H9 (cell line): ENCODE measurements around the gene RNF208. TPM values are rescaled to one million over a fixed set of nuclear protein-coding genes. Genes with fewer than 3 reads are reported as not detected.
"Not testable (repeated sequence)": the region's sequence is repeated elsewhere in the genome, so short reads cannot be mapped to it uniquely, and the experiment has no call there.

Source experiments
- DNase-seq: peaks from one replicate; pipeline ENCODE4 v3.0.0-alpha.2; 2017
- H2AFZ ChIP-seq: one replicate; pipeline ENCODE4 v1.6.1; 2013; ENCODE audit warnings: mild to moderate bottlenecking, low read length, control low read depth, moderate library complexity
- H2AK5ac ChIP-seq: 2 replicates; pipeline ENCODE4 v1.6.1; 2013; ENCODE audit warnings: low read length, control low read depth, mixed read lengths; ENCODE audit not compliant: insufficient read length
- H2BK120ac ChIP-seq: one replicate; pipeline ENCODE4 v1.6.1; 2013; ENCODE audit warnings: low read depth, mild to moderate bottlenecking, low read length, control low read depth, inconsistent platforms; ENCODE audit not compliant: poor library complexity, severe bottlenecking
- H2BK12ac ChIP-seq: 2 replicates; pipeline ENCODE4 v1.6.1; 2013; ENCODE audit warnings: low read length, control low read depth, mixed read lengths, low read depth; ENCODE audit not compliant: insufficient read length
- H2BK15ac ChIP-seq: 2 replicates; pipeline ENCODE4 v1.6.1; 2013; ENCODE audit warnings: low read depth, low read length, control low read depth
- H2BK20ac ChIP-seq: one replicate; pipeline ENCODE4 v1.6.1; 2013; ENCODE audit warnings: low read depth, mild to moderate bottlenecking, low read length, control low read depth, inconsistent platforms; ENCODE audit not compliant: poor library complexity, severe bottlenecking
- H2BK5ac ChIP-seq: 2 replicates; pipeline ENCODE4 v1.6.1; 2013; ENCODE audit warnings: low read length, control low read depth, mixed read lengths; ENCODE audit not compliant: insufficient read length
- H3K14ac ChIP-seq: 2 replicates; pipeline ENCODE4 v1.6.1; 2013; ENCODE audit warnings: low read length, control low read depth; ENCODE audit not compliant: insufficient read depth
- H3K18ac ChIP-seq: 2 replicates; pipeline ENCODE4 v1.6.1; 2013; ENCODE audit warnings: low read depth, mild to moderate bottlenecking, mixed read lengths, low read length, control low read depth; ENCODE audit not compliant: insufficient read length
- H3K23ac ChIP-seq: 2 replicates; pipeline ENCODE4 v1.6.1; 2013; ENCODE audit warnings: low read length, control low read depth, mixed read lengths, low read depth; ENCODE audit not compliant: insufficient read length
- H3K23me2 ChIP-seq: 2 replicates; pipeline ENCODE4 v1.6.1; 2013; ENCODE audit warnings: low read depth, mild to moderate bottlenecking, mixed read lengths, low read length, control low read depth; ENCODE audit not compliant: insufficient read length, poor library complexity, severe bottlenecking
- H3K27ac ChIP-seq: 2 replicates; pipeline ENCODE4 v1.5.1; 2013; ENCODE audit warnings: low read length, control low read depth, mixed read lengths, low read depth; ENCODE audit not compliant: insufficient read length
- H3K27me3 ChIP-seq: 2 replicates; pipeline ENCODE4 v1.6.1; 2013; ENCODE audit warnings: low read length, control low read depth, inconsistent platforms; ENCODE audit not compliant: insufficient read depth
- H3K4ac ChIP-seq: 2 replicates; pipeline ENCODE4 v1.6.1; 2013; ENCODE audit warnings: low read depth, mild to moderate bottlenecking, control low read depth, inconsistent platforms, low read length, moderate library complexity
- H3K4me1 ChIP-seq: 2 replicates; pipeline ENCODE4 v1.6.1; 2013; ENCODE audit warnings: low read length, control low read depth, inconsistent platforms; ENCODE audit not compliant: insufficient read depth
- H3K4me2 ChIP-seq: 2 replicates; pipeline ENCODE4 v1.6.1; 2013; ENCODE audit warnings: low read length, control low read depth, mixed read lengths; ENCODE audit not compliant: insufficient read length, insufficient read depth
- H3K56ac ChIP-seq: 2 replicates; pipeline ENCODE4 v1.6.1; 2013; ENCODE audit warnings: low read depth, mild to moderate bottlenecking, mixed read lengths, low read length, control low read depth; ENCODE audit not compliant: insufficient read length
- H3K79me1 ChIP-seq: 2 replicates; pipeline ENCODE4 v1.6.1; 2013; ENCODE audit warnings: low read depth, mild to moderate bottlenecking, moderate library complexity, low read length, control low read depth, inconsistent platforms; ENCODE audit not compliant: insufficient read depth, poor library complexity, severe bottlenecking
- H3K79me2 ChIP-seq: 2 replicates; pipeline ENCODE4 v1.6.1; 2013; ENCODE audit warnings: low read length, control low read depth, inconsistent platforms; ENCODE audit not compliant: insufficient read depth
- H3K9ac ChIP-seq: 2 replicates; pipeline ENCODE4 v1.6.1; 2013; ENCODE audit warnings: low read length, control low read depth, mixed read lengths; ENCODE audit not compliant: insufficient read length; ENCODE audit errors: extremely low read depth
- H3K9me3 ChIP-seq: one replicate; pipeline ENCODE4 v1.6.1; 2013; ENCODE audit warnings: low read depth, low read length, inconsistent platforms; ENCODE audit not compliant: control insufficient read depth
- H3T11ph ChIP-seq: one replicate; pipeline ENCODE4 v1.6.1; 2013; ENCODE audit warnings: mild to moderate bottlenecking, low read length, control low read depth, inconsistent platforms
- H4K20me1 ChIP-seq: one replicate; pipeline ENCODE4 v1.6.1; 2013; ENCODE audit not compliant: control insufficient read depth, insufficient read length, insufficient read depth
- H4K5ac ChIP-seq: 2 replicates; pipeline ENCODE4 v1.6.1; 2013; ENCODE audit warnings: low read depth, mild to moderate bottlenecking, mixed read lengths, low read length, control low read depth; ENCODE audit not compliant: insufficient read length
- H4K8ac ChIP-seq: replicated peaks from 2 replicates; pipeline ENCODE4 v1.6.1; 2013; ENCODE audit warnings: low read length, control low read depth, mixed read lengths, low read depth; ENCODE audit not compliant: insufficient read length
- H4K91ac ChIP-seq: 2 replicates; pipeline ENCODE4 v1.6.1; 2013; ENCODE audit warnings: low read depth, mild to moderate bottlenecking, moderate library complexity, mixed read lengths, low read length, control low read depth; ENCODE audit not compliant: insufficient read length
- H3K27ac Mint-ChIP-seq, 3 experiments: 2 replicates in 2 of 3; 3 replicates in 1 of 3; pipeline ENCODE4 v1.8.0; 2020 to 2021; ENCODE audit warnings: mixed read lengths in 3 of 3, mild to moderate bottlenecking in 1 of 3, moderate library complexity in 1 of 3
- H3K27me3 Mint-ChIP-seq: 2 replicates; pipeline ENCODE4 v1.8.0; 2021; ENCODE audit warnings: low read depth, mild to moderate bottlenecking, moderate library complexity, mixed read lengths
- H3K36me3 Mint-ChIP-seq, 3 experiments: 2 replicates in 2 of 3; 3 replicates in 1 of 3; pipeline ENCODE4 v1.8.0; 2020 to 2021; ENCODE audit warnings: low read depth in 3 of 3, mixed read lengths in 3 of 3; ENCODE audit not compliant: insufficient read depth in 1 of 3
- H3K4me1 Mint-ChIP-seq, 2 experiments: 2 replicates each; pipeline ENCODE4 v1.8.0; 2020; ENCODE audit warnings: mixed read lengths in 2 of 2
- H3K4me3 Mint-ChIP-seq, 2 experiments: 2 replicates in 1 of 2; 3 replicates in 1 of 2; pipeline ENCODE4 v1.8.0; 2020 to 2021; ENCODE audit warnings: mild to moderate bottlenecking in 2 of 2, mixed read lengths in 2 of 2, moderate library complexity in 1 of 2
- H3K9me3 Mint-ChIP-seq, 2 experiments: 2 replicates in 1 of 2; 3 replicates in 1 of 2; pipeline ENCODE4 v1.8.0; 2020; ENCODE audit warnings: mild to moderate bottlenecking in 2 of 2, mixed read lengths in 2 of 2, moderate library complexity in 1 of 2
- CTCF ChIP-seq: fragments of 200-600 bp; sonication (generic); conservative IDR thresholded peaks from 3 replicates; pipeline ENCODE4 v1.8.0; 2021; ENCODE audit warnings: antibody characterized with exemption, mild to moderate bottlenecking
- WGBS: extraction: QIAGEN DNeasy Blood & Tissue Kit; methylation state at CpG from one replicate; pipeline ENCODE4 v1.1.7; 2013; ENCODE audit warnings: missing lambda C conversion rate, low lambda C conversion rate, mixed read lengths; ENCODE audit not compliant: insufficient read length; ENCODE audit errors: extremely low coverage; 5-methylcytosine and 5-hydroxymethylcytosine counted together
- total RNA-seq: library from RNA; stranded (reverse); gene quantifications from 2 replicates; pipeline ENCODE4 v1.2.1, GENCODE V29; 2021

The RNF208 gene
- total RNA-seq, 1 experiment from 2014 or later: 7.7 TPM

- H2BK15ac ChIP-seq, H4K91ac ChIP-seq, H3K18ac ChIP-seq, H3K4me2 ChIP-seq, H3K79me2 ChIP-seq, H3K23me2 ChIP-seq, H3T11ph ChIP-seq, H3K4ac ChIP-seq, H3K56ac ChIP-seq, H2AK5ac ChIP-seq, H4K8ac ChIP-seq, H3K27me3 ChIP-seq, H4K20me1 ChIP-seq, H3K9ac ChIP-seq, H3K27me3 Mint-ChIP-seq, H4K5ac ChIP-seq, H3K4me1 ChIP-seq, H3K27ac Mint-ChIP-seq, H3K79me1 ChIP-seq, H2BK12ac ChIP-seq, H2BK5ac ChIP-seq, DNase-seq, H3K4me1 Mint-ChIP-seq, H3K9me3 Mint-ChIP-seq, H3K9me3 ChIP-seq, H3K23ac ChIP-seq, H2BK120ac ChIP-seq, H2BK20ac ChIP-seq, H3K4me3 Mint-ChIP-seq, H3K27ac ChIP-seq, H2AFZ ChIP-seq, H3K14ac ChIP-seq: not testable (repeated sequence)
- peaks cover 10 to 46% (median 36%) of the 10 kb centered on the region in 3 experiments; a peak in 6 of 7 replicates for H3K36me3 Mint-ChIP-seq
- TF ChIP-seq CTCF: peak; percentile 66
- no CpG with 5 or more reads among the region's 15 CpGs for WGBS
Observed at GRCh38 chr9:137262173-137262908, 40.3 kb upstream of the RNF208 start.
